22Rv1 (cell line): ENCODE data around the gene SPRING1.
"Not testable (repeated sequence)": the region's sequence is repeated elsewhere in the genome, so short reads cannot be mapped to it uniquely, and the experiment has no call there.

ENCODE experiments used
- CTCF ChIP-seq: fragments of 450-650 bp; IDR thresholded peaks from 2 replicates; pipeline ENCODE4 v1.5.1; 2017; ENCODE audit warnings: mild to moderate bottlenecking
- ZFX ChIP-seq: fragments of 450-650 bp; IDR thresholded peaks from 2 replicates; pipeline ENCODE4 v1.6.1; 2017; ENCODE audit warnings: antibody characterized with exemption, borderline replicate concordance

GRCh38 chr12:116754097-116754496, 16.2 kb upstream of the SPRING1 start:
- not testable (repeated sequence) for TF ChIP-seq CTCF, ZFX
